Mesenchymal stem cell (in vitro differentiated cells and primary cell): Measurements from ENCODE around the gene ZNF276.
A peak's percentile ranks its signal among the peaks of the same experiment; 100 is the strongest.

Experiments
- DNase-seq: peaks from one replicate; pipeline ENCODE4 v3.0.0-alpha.2; 2013
- H2AFZ ChIP-seq: one replicate; pipeline ENCODE4 v1.6.1; 2013; ENCODE audit warnings: low read depth, mild to moderate bottlenecking, control low read depth, inconsistent platforms, low read length, moderate library complexity
- H2AK5ac ChIP-seq: 2 replicates; pipeline ENCODE4 v1.6.1; 2013; ENCODE audit warnings: low read length, moderate library complexity, mild to moderate bottlenecking, inconsistent platforms; ENCODE audit not compliant: severe bottlenecking
- H2BK120ac ChIP-seq: one replicate; pipeline ENCODE4 v1.6.1; 2013; ENCODE audit warnings: low read depth, mild to moderate bottlenecking, inconsistent platforms, low read length, moderate library complexity
- H2BK12ac ChIP-seq, 2 experiments: one replicate each; pipeline ENCODE4 v1.6.1; 2013; ENCODE audit warnings: inconsistent platforms in 2 of 2, low read length in 2 of 2, mild to moderate bottlenecking in 2 of 2, moderate library complexity in 2 of 2, control low read depth in 1 of 2
- H2BK15ac ChIP-seq: one replicate; pipeline ENCODE4 v1.6.1; 2013; ENCODE audit warnings: mild to moderate bottlenecking, low read depth, inconsistent platforms; ENCODE audit not compliant: poor library complexity, severe bottlenecking
- H2BK5ac ChIP-seq: 2 replicates; pipeline ENCODE4 v1.6.1; 2013; ENCODE audit warnings: low read depth, mild to moderate bottlenecking, low read length, control low read depth, inconsistent platforms; ENCODE audit not compliant: poor library complexity, severe bottlenecking
- H3K14ac ChIP-seq, 2 experiments: one replicate each; pipeline ENCODE4 v1.6.1; 2013; ENCODE audit warnings: inconsistent platforms in 2 of 2, low read length in 2 of 2, control low read depth in 1 of 2, mild to moderate bottlenecking in 1 of 2, moderate library complexity in 1 of 2
- H3K18ac ChIP-seq, 2 experiments: one replicate each; pipeline ENCODE4 v1.6.1; 2013; ENCODE audit warnings: inconsistent platforms in 2 of 2, low read length in 2 of 2, control low read depth in 1 of 2, low read depth in 1 of 2, mild to moderate bottlenecking in 1 of 2
- H3K23ac ChIP-seq, 2 experiments: one replicate each; pipeline ENCODE4 v1.6.1; 2013; ENCODE audit warnings: inconsistent platforms in 2 of 2, low read length in 2 of 2, mild to moderate bottlenecking in 2 of 2, moderate library complexity in 2 of 2, control low read depth in 1 of 2
- H3K27ac ChIP-seq: 2 replicates; pipeline ENCODE4 v1.5.1; 2013; ENCODE audit warnings: mild to moderate bottlenecking, moderate library complexity, low read length, control low read depth, inconsistent platforms; ENCODE audit not compliant: poor library complexity, severe bottlenecking
- H3K27me3 ChIP-seq, 2 experiments: 2 replicates each; pipeline versions ENCODE4 v1.6.1 to v1.7.0; 2013; ENCODE audit warnings: low read length in 2 of 2, mild to moderate bottlenecking in 2 of 2, moderate library complexity in 2 of 2, control low read depth in 1 of 2, inconsistent platforms in 1 of 2; ENCODE audit not compliant: control insufficient read depth in 1 of 2, insufficient read depth in 1 of 2
- H3K36me3 ChIP-seq, 2 experiments: 2 replicates each; pipeline versions ENCODE4 v1.6.1 to v1.7.0; 2013; ENCODE audit warnings: low read length in 2 of 2, control low read depth in 1 of 2, inconsistent platforms in 1 of 2, low read depth in 1 of 2, mild to moderate bottlenecking in 1 of 2; ENCODE audit not compliant: insufficient read depth in 2 of 2, control insufficient read depth in 1 of 2
- H3K4ac ChIP-seq, 2 experiments: one replicate each; pipeline ENCODE4 v1.6.1; 2013; ENCODE audit warnings: inconsistent platforms in 2 of 2, low read length in 2 of 2, mild to moderate bottlenecking in 2 of 2, moderate library complexity in 2 of 2, control low read depth in 1 of 2, low read depth in 1 of 2
- H3K4me1 ChIP-seq: 2 replicates; pipeline ENCODE4 v1.6.1; 2013; ENCODE audit warnings: low read depth, low read length, control low read depth; ENCODE audit not compliant: control insufficient read depth, insufficient read depth
- H3K4me2 ChIP-seq: 2 replicates; pipeline ENCODE4 v1.6.1; 2013; ENCODE audit warnings: low read length, mild to moderate bottlenecking, inconsistent platforms; ENCODE audit not compliant: poor library complexity, severe bottlenecking
- H3K4me3 ChIP-seq, 2 experiments: 2 replicates each; pipeline versions ENCODE4 v1.5.1 to v1.7.0; 2013; ENCODE audit warnings: low read length in 2 of 2, mild to moderate bottlenecking in 2 of 2, control low read depth in 1 of 2, low read depth in 1 of 2; ENCODE audit not compliant: insufficient read depth in 1 of 2
- H3K79me1 ChIP-seq: replicated peaks from 2 replicates; pipeline ENCODE4 v1.6.1; 2013; ENCODE audit warnings: mild to moderate bottlenecking, control low read depth, low read length, inconsistent platforms; ENCODE audit not compliant: poor library complexity, severe bottlenecking
- H3K9ac ChIP-seq: 2 replicates; pipeline ENCODE4 v1.7.0; 2013; ENCODE audit warnings: mild to moderate bottlenecking, low read length, moderate library complexity
- H3K9me3 ChIP-seq: 2 replicates; pipeline ENCODE4 v1.7.0; 2013; ENCODE audit warnings: mild to moderate bottlenecking, low read length; ENCODE audit not compliant: control insufficient read depth
- H4K8ac ChIP-seq: one replicate; pipeline ENCODE4 v1.6.1; 2013; ENCODE audit warnings: inconsistent platforms, mild to moderate bottlenecking, low read length, moderate library complexity
- H4K91ac ChIP-seq: one replicate; pipeline ENCODE4 v1.6.1; 2013; ENCODE audit warnings: mild to moderate bottlenecking, low read length, inconsistent platforms
- WGBS: methylation state at CpG from one replicate; pipeline ENCODE4 v1.1.7; 2013; ENCODE audit warnings: mixed read lengths; 5-methylcytosine and 5-hydroxymethylcytosine counted together

The ZNF276 gene

GRCh38 chr16:89695086-89695874 lies 26.1 kb upstream of the ZNF276 start:
- Histone ChIP-seq H3K79me1 (peaks cover 35% of the 10 kb centered on the region), H3K4me1 (peaks cover 32% of the 10 kb centered on the region)

GRCh38 chr16:89695875-89696669 lies 25.3 kb upstream of the ZNF276 start:
- Histone ChIP-seq H3K14ac (no peak overlapping the region), H2BK12ac (peak overlapping the region in 1 of 2 experiments; percentile 32), H3K9ac (no peak overlapping the region), H3K36me3 (peaks cover 41 to 70% of the 10 kb centered on the region in 2 experiments), H3K4me3 (peak overlapping the region in 1 of 2 experiments; percentile 15), H3K27ac (no peak overlapping the region), H4K8ac (no peak overlapping the region), H3K23ac (no peak overlapping the region), H3K9me3 (no peaks in the 10 kb centered on the region), H2AK5ac (no peak overlapping the region), H3K4me1 (peaks cover 40% of the 10 kb centered on the region), H3K18ac (no peak overlapping the region), H3K4ac (no peak overlapping the region), H2BK15ac (no peak overlapping the region), H3K27me3 (no peaks in the 10 kb centered on the region), H3K4me2 (no peak overlapping the region), H4K91ac (no peak overlapping the region), H2BK120ac (no peak overlapping the region), H2BK5ac (no peak overlapping the region), H3K79me1 (peaks cover 33% of the 10 kb centered on the region), H2AFZ (no peak overlapping the region)
- 86% methylated on average over 25 of the region's 25 CpGs for WGBS
- no peak for DNase-seq

More at GRCh38 chr16:89695086-89695874, 26.1 kb upstream of the ZNF276 start:
- H3K9ac ChIP-seq = no peak overlapping the region
- no peak overlapping the region for H3K14ac ChIP-seq
- no peak overlapping the region for H2BK15ac ChIP-seq
- H3K4me2 ChIP-seq = no peak overlapping the region
- H4K8ac ChIP-seq = no peak overlapping the region
- no peak for DNase-seq
- H2AK5ac ChIP-seq = no peak overlapping the region
- no peak overlapping the region for H3K4me3 ChIP-seq
- WGBS = 94% methylated on average over 31 of the region's 31 CpGs
- no peak overlapping the region for H2BK12ac ChIP-seq
- H3K27me3 ChIP-seq = no peaks in the 10 kb centered on the region
- H3K23ac ChIP-seq = no peak overlapping the region
- H3K4ac ChIP-seq = no peak overlapping the region
- peak overlapping the region; percentile 10 for H2BK5ac ChIP-seq
- H2AFZ ChIP-seq = no peak overlapping the region
- H3K27ac ChIP-seq = no peak overlapping the region
- H3K9me3 ChIP-seq = no peaks in the 10 kb centered on the region
- H4K91ac ChIP-seq = peak overlapping the region; percentile 55
- no peak overlapping the region for H2BK120ac ChIP-seq
- peaks cover 45 to 76% of the 10 kb centered on the region in 2 experiments for H3K36me3 ChIP-seq
- H3K18ac ChIP-seq = no peak overlapping the region

DNA sequence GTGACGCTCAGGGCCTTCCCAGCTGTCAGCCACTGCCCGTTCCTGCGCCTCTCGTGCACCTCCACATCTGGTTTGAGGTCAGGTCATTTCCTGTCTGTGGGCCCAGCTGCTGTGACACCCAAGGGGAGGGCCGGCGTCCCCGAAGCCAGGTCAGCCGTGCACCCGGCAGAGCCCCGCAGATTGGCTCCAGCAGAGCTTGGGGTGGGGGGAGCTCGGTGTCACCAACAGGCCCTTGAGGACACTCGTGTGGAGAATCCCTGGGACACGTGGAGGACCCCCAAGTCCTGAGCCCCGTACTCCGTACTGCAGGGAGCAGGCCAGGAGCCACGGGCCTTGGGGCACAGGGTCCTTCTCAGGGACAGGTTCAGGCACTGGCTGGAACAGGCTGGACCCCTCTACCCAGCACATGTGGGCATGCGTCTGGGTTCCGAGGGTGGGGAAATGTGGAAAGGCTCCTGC lies 24.6 kb upstream of the ZNF276 start:
- no peak overlapping the region for H3K23ac ChIP-seq
- peak overlapping the region; percentile 18 for H4K91ac ChIP-seq
- H3K4me2 ChIP-seq = no peak overlapping the region
- H3K27ac ChIP-seq = no peak overlapping the region
- H4K8ac ChIP-seq = peak overlapping the region; percentile 19
- peaks cover 38% of the 10 kb centered on the region for H3K4me1 ChIP-seq
- H3K27me3 ChIP-seq = no peaks in the 10 kb centered on the region
- 71% methylated on average over 17 of the region's 18 CpGs for WGBS
- H3K79me1 ChIP-seq = peaks cover 28% of the 10 kb centered on the region
- H2AK5ac ChIP-seq = no peak overlapping the region
- DNase-seq = peak; percentile 36
- H2BK15ac ChIP-seq = no peak overlapping the region
- H3K18ac ChIP-seq = no peak overlapping the region
- H2BK120ac ChIP-seq = no peak overlapping the region
- H3K4me3 ChIP-seq = peak overlapping the region in 1 of 2 experiments; percentile 15
- H3K9ac ChIP-seq = no peak overlapping the region
- H2BK5ac ChIP-seq = no peak overlapping the region
- H3K14ac ChIP-seq = no peak overlapping the region
- H3K4ac ChIP-seq = no peak overlapping the region
- peaks cover 34 to 64% of the 10 kb centered on the region in 2 experiments for H3K36me3 ChIP-seq
- H2AFZ ChIP-seq = no peak overlapping the region
- H3K9me3 ChIP-seq = no peaks in the 10 kb centered on the region
- H2BK12ac ChIP-seq = peak overlapping the region; percentile 32 to 42

GRCh38 chr16:89697161-89697615 lies 24.1 kb upstream of the ZNF276 start:
- H3K4me1 ChIP-seq = peaks cover 36% of the 10 kb centered on the region
- no peak overlapping the region for H3K9ac ChIP-seq
- peaks cover 25% of the 10 kb centered on the region for H3K79me1 ChIP-seq
- no peak overlapping the region for H2AK5ac ChIP-seq
- no peak overlapping the region for H4K91ac ChIP-seq
- 96% methylated on average over 19 of the region's 19 CpGs for WGBS
- no peak overlapping the region for H3K27ac ChIP-seq
- H3K27me3 ChIP-seq = peaks cover 0 to 2% of the 10 kb centered on the region in 2 experiments
- no peak overlapping the region for H3K18ac ChIP-seq
- no peak overlapping the region for H2BK12ac ChIP-seq
- H3K9me3 ChIP-seq = no peaks in the 10 kb centered on the region
- H2AFZ ChIP-seq = no peak overlapping the region
- H3K23ac ChIP-seq = no peak overlapping the region
- H3K4me2 ChIP-seq = no peak overlapping the region
- H2BK5ac ChIP-seq = no peak overlapping the region
- DNase-seq = no peak
- no peak overlapping the region for H3K4ac ChIP-seq
- no peak overlapping the region for H3K14ac ChIP-seq
- peaks cover 29 to 59% of the 10 kb centered on the region in 2 experiments for H3K36me3 ChIP-seq
- H4K8ac ChIP-seq = no peak overlapping the region
- H2BK15ac ChIP-seq = no peak overlapping the region
- H2BK120ac ChIP-seq = no peak overlapping the region
- H3K4me3 ChIP-seq = no peak overlapping the region
